ENCODE measurements around the gene STK38L. TPM values are rescaled to one million over a fixed set of nuclear protein-coding genes. Genes with fewer than 3 reads are reported as not detected.

Gene STK38L
- total RNA-seq, 1 donor = 68.8 TPM

DNA sequence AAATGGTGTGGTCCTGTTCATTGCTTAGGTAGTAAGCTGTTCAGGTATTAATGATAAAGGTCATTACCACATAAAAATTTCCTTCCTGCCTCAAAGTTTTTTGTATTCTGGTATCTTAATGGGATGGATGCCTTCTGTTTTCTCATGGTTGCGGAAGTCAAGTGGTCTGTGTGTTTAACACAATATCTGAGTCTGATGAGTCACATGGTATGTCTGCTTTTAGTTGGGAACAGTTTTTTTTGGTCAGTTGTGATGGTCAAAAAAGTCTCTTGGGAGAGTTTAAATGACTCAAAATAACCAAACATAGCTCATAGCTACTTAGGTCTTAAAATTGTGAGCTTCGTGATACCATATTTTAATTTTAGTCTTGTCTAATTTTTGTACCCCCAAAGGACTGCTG, 40.7 kb downstream of the STK38L start:
- peak overlapping the region; percentile 60 for H3K4me2 ChIP-seq (ENCODE audit: insufficient read depth, low read length)
- DNase-seq (ENCODE audit: insufficient read length, low spot score, missing footprints) = no peak
- peaks cover 28% of the 10 kb centered on the region for H3K4me1 ChIP-seq (ENCODE audit: insufficient read depth, low read length)
- peak overlapping the region; percentile 73 for H3K27ac ChIP-seq (ENCODE audit: low read depth, low read length)
- H2AFZ ChIP-seq (ENCODE audit: low read length) = no peak overlapping the region
- peaks cover 65% of the 10 kb centered on the region for H3K79me2 ChIP-seq (ENCODE audit: insufficient read depth, low read length)
- no peaks in the 10 kb centered on the region for H3K27me3 ChIP-seq (ENCODE audit: insufficient read depth, low read length)
- H3K9me3 ChIP-seq (ENCODE audit: low read depth, low read length) = no peaks in the 10 kb centered on the region
- no peak overlapping the region for H3K4me3 ChIP-seq (ENCODE audit: insufficient read depth, low read length)
- TF ChIP-seq, protein P1, sequence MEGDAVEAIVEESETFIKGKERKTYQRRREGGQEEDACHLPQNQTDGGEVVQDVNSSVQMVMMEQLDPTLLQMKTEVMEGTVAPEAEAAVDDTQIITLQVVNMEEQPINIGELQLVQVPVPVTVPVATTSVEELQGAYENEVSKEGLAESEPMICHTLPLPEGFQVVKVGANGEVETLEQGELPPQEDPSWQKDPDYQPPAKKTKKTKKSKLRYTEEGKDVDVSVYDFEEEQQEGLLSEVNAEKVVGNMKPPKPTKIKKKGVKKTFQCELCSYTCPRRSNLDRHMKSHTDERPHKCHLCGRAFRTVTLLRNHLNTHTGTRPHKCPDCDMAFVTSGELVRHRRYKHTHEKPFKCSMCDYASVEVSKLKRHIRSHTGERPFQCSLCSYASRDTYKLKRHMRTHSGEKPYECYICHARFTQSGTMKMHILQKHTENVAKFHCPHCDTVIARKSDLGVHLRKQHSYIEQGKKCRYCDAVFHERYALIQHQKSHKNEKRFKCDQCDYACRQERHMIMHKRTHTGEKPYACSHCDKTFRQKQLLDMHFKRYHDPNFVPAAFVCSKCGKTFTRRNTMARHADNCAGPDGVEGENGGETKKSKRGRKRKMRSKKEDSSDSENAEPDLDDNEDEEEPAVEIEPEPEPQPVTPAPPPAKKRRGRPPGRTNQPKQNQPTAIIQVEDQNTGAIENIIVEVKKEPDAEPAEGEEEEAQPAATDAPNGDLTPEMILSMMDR (IDR thresholded peaks at IDR 0.05; ENCODE audit: extremely low read depth, low read depth, low read length) = no peak
- H4K20me1 ChIP-seq (ENCODE audit: insufficient read depth, low read length) = peaks cover 12% of the 10 kb centered on the region
- H3K36me3 ChIP-seq (ENCODE audit: insufficient read depth, low read length) = no peaks in the 10 kb centered on the region

DNA sequence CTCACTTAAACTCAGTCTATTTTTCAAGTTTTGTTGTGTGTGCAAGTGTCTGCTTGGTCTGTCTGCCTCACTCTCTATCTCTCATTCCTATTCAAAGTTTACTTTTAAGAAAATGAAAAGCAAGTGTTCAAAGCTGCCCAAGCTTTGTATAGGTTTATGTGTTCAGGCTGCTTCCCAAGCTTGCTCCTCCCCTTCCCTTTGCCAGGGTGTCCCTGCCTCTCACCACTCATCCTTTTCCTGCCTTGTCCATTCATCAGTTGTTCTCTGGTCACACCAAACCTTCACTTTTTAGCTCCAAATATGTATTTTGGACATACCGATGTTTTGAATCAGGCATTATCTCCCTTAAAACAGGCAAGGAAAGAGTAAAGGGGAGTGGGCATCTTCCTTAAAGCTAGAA, 41.3 kb downstream of the STK38L start:
- peaks cover 64% of the 10 kb centered on the region for H3K79me2 ChIP-seq (ENCODE audit: insufficient read depth, low read length)
- H3K27ac ChIP-seq (ENCODE audit: low read depth, low read length) = peak overlapping the region; percentile 73
- TF ChIP-seq, protein P1 (IDR thresholded peaks at IDR 0.05; ENCODE audit: extremely low read depth, low read depth, low read length) = no peak

DNA sequence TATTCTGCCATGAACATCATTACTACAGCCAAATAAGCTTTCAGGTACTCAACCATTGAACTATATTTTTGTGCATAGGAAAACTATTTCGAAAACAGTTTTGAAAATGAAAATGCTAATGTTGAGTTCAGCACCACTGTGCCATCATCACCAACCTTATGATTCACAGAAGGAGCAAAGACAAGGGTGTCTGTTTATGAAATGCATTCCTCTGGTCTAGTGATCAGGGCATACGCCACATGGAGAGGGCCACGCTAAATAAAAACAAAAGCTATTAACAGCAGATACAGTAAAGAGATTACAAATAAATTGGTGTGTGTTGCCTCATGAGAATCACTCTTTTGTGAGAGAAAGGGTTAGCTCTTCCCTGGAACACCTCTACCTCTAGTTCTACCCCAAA, 45.3 kb downstream of the STK38L start:
- H3K79me2 ChIP-seq (ENCODE audit: insufficient read depth, low read length) = peaks cover 50% of the 10 kb centered on the region
- DNase-seq (ENCODE audit: insufficient read length, low spot score, missing footprints) = no peak
- TF ChIP-seq, protein P1 (IDR thresholded peaks at IDR 0.05; ENCODE audit: extremely low read depth, low read depth, low read length) = no peak
- H2AFZ ChIP-seq (ENCODE audit: low read length) = no peak overlapping the region
- no peaks in the 10 kb centered on the region for H3K9me3 ChIP-seq (ENCODE audit: low read depth, low read length)
- H3K27me3 ChIP-seq (ENCODE audit: insufficient read depth, low read length) = no peaks in the 10 kb centered on the region
- H3K4me1 ChIP-seq (ENCODE audit: insufficient read depth, low read length) = peaks cover 27% of the 10 kb centered on the region
- no peaks in the 10 kb centered on the region for H3K36me3 ChIP-seq (ENCODE audit: insufficient read depth, low read length)
- no peak overlapping the region for H3K27ac ChIP-seq (ENCODE audit: low read depth, low read length)
- peaks cover 18% of the 10 kb centered on the region for H4K20me1 ChIP-seq (ENCODE audit: insufficient read depth, low read length)
- H3K4me3 ChIP-seq (ENCODE audit: insufficient read depth, low read length) = no peak overlapping the region
- no peak overlapping the region for H3K4me2 ChIP-seq (ENCODE audit: insufficient read depth, low read length)

More for the DNA sequence above, 41.3 kb downstream of the STK38L start:
- Histone ChIP-seq H4K20me1 (ENCODE audit: insufficient read depth, low read length) (peaks cover 9% of the 10 kb centered on the region), H3K4me1 (ENCODE audit: insufficient read depth, low read length) (peaks cover 26% of the 10 kb centered on the region), H3K36me3 (ENCODE audit: insufficient read depth, low read length) (no peaks in the 10 kb centered on the region), H3K4me2 (ENCODE audit: insufficient read depth, low read length) (peak overlapping the region; percentile 60), H2AFZ (ENCODE audit: low read length) (no peak overlapping the region), H3K27me3 (ENCODE audit: insufficient read depth, low read length) (no peaks in the 10 kb centered on the region), H3K4me3 (ENCODE audit: insufficient read depth, low read length) (no peak overlapping the region), H3K9me3 (ENCODE audit: low read depth, low read length) (no peaks in the 10 kb centered on the region)
- DNase-seq (ENCODE audit: insufficient read length, low spot score, missing footprints) = peak; percentile 51

DNA sequence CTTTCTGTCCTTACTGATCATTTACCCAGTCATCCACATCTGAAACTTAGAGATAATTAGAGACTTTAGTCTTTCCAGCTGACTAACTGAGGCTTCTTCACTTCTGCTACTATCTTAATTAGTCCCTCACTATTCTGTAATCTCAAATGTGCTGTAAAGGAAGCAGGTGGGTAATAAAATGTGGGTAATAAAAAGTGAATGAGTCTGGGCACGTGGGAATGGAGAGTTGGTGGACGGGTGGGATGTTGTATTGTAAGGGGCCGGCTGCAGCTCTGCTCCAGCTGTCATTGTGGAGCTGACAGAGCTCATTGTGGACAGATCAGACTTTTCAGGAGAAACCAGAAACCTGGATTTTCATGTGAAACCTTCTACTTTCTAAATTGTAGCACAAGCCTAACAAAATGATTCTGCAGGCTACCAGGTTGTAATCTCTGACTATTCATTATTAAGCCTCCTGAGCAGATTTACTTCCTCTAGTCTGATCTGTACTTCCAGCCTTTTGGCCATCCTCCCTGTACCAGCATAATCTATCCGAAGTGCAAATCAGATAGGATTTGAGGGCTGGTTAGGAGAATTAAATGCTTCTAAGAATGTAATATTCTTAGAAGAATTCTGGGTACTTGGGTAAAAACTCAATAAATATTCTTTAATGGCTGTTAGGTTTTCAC, 46.5 kb downstream of the STK38L start:
- Histone ChIP-seq H3K79me2 (ENCODE audit: insufficient read depth, low read length) (peaks cover 58% of the 10 kb centered on the region), H3K4me2 (ENCODE audit: insufficient read depth, low read length) (no peak overlapping the region), H3K27me3 (ENCODE audit: insufficient read depth, low read length) (no peaks in the 10 kb centered on the region), H3K4me1 (ENCODE audit: insufficient read depth, low read length) (peaks cover 15% of the 10 kb centered on the region), H3K9me3 (ENCODE audit: low read depth, low read length) (no peaks in the 10 kb centered on the region), H2AFZ (ENCODE audit: low read length) (no peak overlapping the region), H3K27ac (ENCODE audit: low read depth, low read length) (no peak overlapping the region), H4K20me1 (ENCODE audit: insufficient read depth, low read length) (peaks cover 19% of the 10 kb centered on the region), H3K4me3 (ENCODE audit: insufficient read depth, low read length) (no peak overlapping the region), H3K36me3 (ENCODE audit: insufficient read depth, low read length) (no peaks in the 10 kb centered on the region)
- DNase-seq (ENCODE audit: insufficient read length, low spot score, missing footprints) = no peak
- TF ChIP-seq, protein P1 (IDR thresholded peaks at IDR 0.05; ENCODE audit: extremely low read depth, low read depth, low read length) = no peak
